Activated effector memory CD4-positive, alpha-beta T cell treated with anti-CD3 and anti-CD28 coated beads, Interleukin-2, amount 50 U/mL, for 16 hours (primary cell): ENCODE measurements around the gene STYXL1.
A peak's percentile ranks its signal among the peaks of the same experiment; 100 is the strongest.
"Not testable (repeated sequence)": the region's sequence is repeated elsewhere in the genome, so short reads cannot be mapped to it uniquely, and the experiment has no call there.

Experiments
- DNase-seq: peaks from one replicate; pipeline ENCODE4 v3.0.0-alpha.2; 2020

Gene STYXL1

GRCh38 chr7:76065016-76065612 lies 17.3 kb upstream of the STYXL1 start:
- no peak for DNase-seq

GRCh38 chr7:76064208-76064970 lies 16.6 kb upstream of the STYXL1 start:
- no peak for DNase-seq

GRCh38 chr7:76063525-76063924 lies 15.7 kb upstream of the STYXL1 start:
- no peak for DNase-seq

- no peak for DNase-seq
Measured at GRCh38 chr7:76063114-76063513, 15.3 kb upstream of the STYXL1 start.

GRCh38 chr7:76062254-76062653 lies 14.5 kb upstream of the STYXL1 start:
- no peak for DNase-seq

GRCh38 chr7:76060842-76061241 lies 13.0 kb upstream of the STYXL1 start:
- no peak for DNase-seq

- DNase-seq = not testable (repeated sequence)
Measured at GRCh38 chr7:76058745-76059144, 10.9 kb upstream of the STYXL1 start.

GRCh38 chr7:76057813-76058145 lies 10.0 kb upstream of the STYXL1 start:
- no peak for DNase-seq

GRCh38 chr7:76057103-76057812 lies 9.5 kb upstream of the STYXL1 start:
- DNase-seq = no peak

GRCh38 chr7:76056241-76056640 lies 8.4 kb upstream of the STYXL1 start:
- DNase-seq = no peak

GRCh38 chr7:76054123-76055120 lies 6.6 kb upstream of the STYXL1 start:
- no peak for DNase-seq

GRCh38 chr7:76053461-76053860 lies 5.7 kb upstream of the STYXL1 start:
- no peak for DNase-seq

- not testable (repeated sequence) for DNase-seq
Measured at GRCh38 chr7:76052681-76053080, 4.9 kb upstream of the STYXL1 start.

GRCh38 chr7:76051840-76052239 lies 4.0 kb upstream of the STYXL1 start:
- peak; percentile 54 for DNase-seq

GRCh38 chr7:76050545-76050944 lies 2.7 kb upstream of the STYXL1 start:
- no peak for DNase-seq

- no peak for DNase-seq
Measured at GRCh38 chr7:76049295-76049694, 1.5 kb upstream of the STYXL1 start.

- peak; percentile 68 for DNase-seq
Measured at GRCh38 chr7:76048668-76048988, 828 bp upstream of the STYXL1 start.

- DNase-seq = no peak
Measured at GRCh38 chr7:76047305-76047810, 442 bp downstream of the STYXL1 start.

GRCh38 chr7:76044375-76044865 lies 3.4 kb downstream of the STYXL1 start:
- no peak for DNase-seq

- DNase-seq = no peak
Measured at GRCh38 chr7:76040126-76040525, 7.7 kb downstream of the STYXL1 start.

- DNase-seq = no peak
Measured at GRCh38 chr7:76037310-76037709, 10.5 kb downstream of the STYXL1 start.

GRCh38 chr7:76031964-76032363 lies 15.8 kb downstream of the STYXL1 start:
- no peak for DNase-seq

- DNase-seq = not testable (repeated sequence)
Measured at GRCh38 chr7:76029682-76030081, 18.1 kb downstream of the STYXL1 start.
